A549 treated with Hydrocortisone at 1 μM for 4 hours (cell line): ENCODE results near the gene PRAMEF11. TPM values are rescaled to one million over a fixed set of nuclear protein-coding genes. Genes with fewer than 3 reads are reported as not detected.

ENCODE experiments used
- total RNA-seq: library from RNA; stranded (reverse); fragments of 200-300 nt; extraction: Qiagen RNA extraction; gene quantifications from 5 replicates; pipeline ENCODE4 v1.2.3, GENCODE V29; 2022

The PRAMEF11 gene
- total RNA-seq, result not detected in 5 replicates

DNA sequence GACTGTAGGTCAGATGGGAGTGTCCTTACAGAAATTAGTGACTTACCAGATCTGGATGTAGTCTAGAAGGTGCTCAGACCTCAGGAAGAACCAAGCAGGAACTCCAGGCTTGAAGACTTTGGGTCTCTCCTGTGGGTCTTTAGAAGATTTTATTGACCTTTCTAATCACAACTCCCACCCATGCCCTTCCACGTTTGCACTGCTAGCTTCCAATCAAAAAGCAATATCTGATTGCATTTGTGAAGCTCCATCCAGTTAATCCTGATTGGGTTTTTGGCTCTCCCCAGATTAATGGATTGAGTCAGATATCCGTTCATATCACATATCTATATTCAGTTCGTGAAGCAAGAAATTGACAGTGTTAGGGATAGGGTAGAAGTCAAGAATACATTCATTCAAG, at the start of gene PRAMEF11:
PRAMEF11 (minus strand) TSS at position 101 of the 400 bp plus-strand sequence. CDS start 2,621 bp downstream, outside the sequence.

DNA sequence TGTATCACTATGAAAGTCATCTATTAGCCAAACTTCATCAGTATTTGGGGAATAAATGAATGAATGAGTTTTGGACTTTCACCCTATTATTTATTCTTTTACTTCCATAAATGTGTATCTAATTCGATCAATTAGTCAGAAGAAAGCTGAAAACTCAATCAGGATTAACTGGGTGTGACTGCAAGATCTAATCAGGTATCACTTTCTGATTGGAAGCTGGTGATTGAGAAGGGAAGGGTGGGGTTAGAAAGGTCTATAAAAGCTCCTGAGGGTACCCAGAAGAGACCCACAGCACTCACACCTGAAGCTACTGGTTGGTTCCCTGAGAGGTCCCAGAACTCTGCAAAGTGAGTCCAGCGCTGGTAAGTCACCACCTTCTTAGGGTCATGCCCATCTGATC, 25.6 kb upstream of the PRAMEF11 start, which contains the start of gene PRAMEF2:
PRAMEF2 (plus strand) TSS at position 301 of the 400 bp plus-strand sequence. CDS start 1,924 bp downstream, outside the sequence.

DNA sequence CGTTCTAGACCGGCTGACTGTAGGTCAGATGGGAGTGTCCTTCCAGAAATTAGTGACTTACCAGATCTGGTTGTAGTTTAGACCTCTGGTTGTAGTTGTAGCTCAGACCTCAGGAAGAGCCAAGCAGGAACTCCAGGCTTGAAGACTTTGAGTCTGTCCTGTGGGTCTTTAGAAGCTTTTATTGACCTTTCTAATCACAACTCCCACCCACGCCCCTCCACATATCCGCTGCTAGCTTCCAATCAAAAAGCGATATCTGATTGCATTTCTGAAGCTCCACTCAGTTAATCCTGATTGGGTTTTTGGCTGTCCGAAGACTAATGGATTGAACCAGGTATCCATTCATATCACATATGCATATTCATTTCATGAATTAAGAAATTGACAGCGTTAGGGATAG, 17.4 kb upstream of the PRAMEF11 start, which contains the start of gene HNRNPCL1:
HNRNPCL1 (minus strand) TSS at position 101 of the 400 bp plus-strand sequence. CDS start 431 bp downstream, outside the sequence.

DNA sequence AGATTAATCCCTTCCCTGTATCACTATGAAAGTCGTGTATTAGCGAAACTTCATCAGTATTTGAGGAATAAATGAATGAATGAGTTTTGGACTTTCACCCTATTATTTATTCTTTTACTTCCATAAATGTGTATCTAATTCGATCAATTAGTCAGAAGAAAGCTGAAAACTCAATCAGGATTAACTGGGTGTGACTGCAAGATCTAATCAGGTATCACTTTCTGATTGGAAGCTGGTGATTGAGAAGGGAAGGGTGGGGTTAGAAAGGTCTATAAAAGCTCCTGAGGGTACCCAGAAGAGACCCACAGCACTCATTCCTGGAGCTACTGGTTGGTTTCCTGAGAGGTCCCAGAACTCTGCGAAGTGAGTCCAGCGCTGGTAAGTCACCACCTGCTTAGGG, 40.1 kb downstream of the PRAMEF11 start, which contains the start of gene PRAMEF1:
PRAMEF1 (plus strand) TSS at position 301 of the 400 bp plus-strand sequence. CDS start 1,831 bp downstream, outside the sequence.

Other genes with a start within 250 kb of the PRAMEF11 start
- gene DHRS3, start 213.2 kb downstream of the PRAMEF11 start, total RNA-seq, result 40.2 to 49.5 TPM (median 47.2 TPM) in 5 replicates
- not detected in 5 replicates for gene AADACL4, start 187.3 kb downstream of the PRAMEF11 start, total RNA-seq
- not detected in 5 replicates for gene AADACL3, start 115.3 kb downstream of the PRAMEF11 start, total RNA-seq
- not detected in 5 replicates for gene CFAP107, start 85.2 kb downstream of the PRAMEF11 start, total RNA-seq
- gene PRAMEF12, start 57.7 kb downstream of the PRAMEF11 start, total RNA-seq, result not detected in 5 replicates
- 0.08 TPM in 2 of 5 replicates, not detected in the others for gene PRAMEF1, start 40.0 kb downstream of the PRAMEF11 start, total RNA-seq
- not detected in 5 replicates for gene HNRNPCL1, start 17.3 kb upstream of the PRAMEF11 start, total RNA-seq
- gene PRAMEF2, start 25.7 kb upstream of the PRAMEF11 start, total RNA-seq, result 0.08 to 0.13 TPM (median 0.08 TPM) in 4 of 5 replicates, not detected in the other
- gene PRAMEF4, start 54.8 kb upstream of the PRAMEF11 start, total RNA-seq, result not detected in 5 replicates
- gene PRAMEF10, start 66.9 kb upstream of the PRAMEF11 start, total RNA-seq, result not detected in 5 replicates
- gene PRAMEF7, start 85.2 kb upstream of the PRAMEF11 start, total RNA-seq, result not detected in 5 replicates
- gene PRAMEF6, start 116.2 kb upstream of the PRAMEF11 start, total RNA-seq, result not detected in 5 replicates
- not detected in 5 replicates for gene PRAMEF27, start 225.2 kb upstream of the PRAMEF11 start, total RNA-seq
- gene HNRNPCL3, start 229.4 kb upstream of the PRAMEF11 start, total RNA-seq, result not detected in 5 replicates
- not detected in 5 replicates for gene PRAMEF25, start 239.4 kb upstream of the PRAMEF11 start, total RNA-seq